BJ (cell line): ENCODE data around the gene RBM34. TPM values are rescaled to one million over a fixed set of nuclear protein-coding genes. Genes with fewer than 3 reads are reported as not detected.

Experiments
- CTCF ChIA-PET: fragments of 350-600 bp; formaldehyde crosslinking; extraction: SDS; loops from one replicate; lab custom pipeline; 2021; ENCODE audit warnings: antibody characterized with exemption, inconsistent platforms; lab: Yijun Ruan, JAX
- POLR2A ChIA-PET: fragments of 300-600 bp; sonication (Branson Sonifier 250); formaldehyde crosslinking; extraction: SDS; loops from one replicate; lab custom pipeline; 2021; ENCODE audit warnings: antibody characterized with exemption; lab: Charles Lee
- DNase-seq: peaks from one replicate; pipeline ENCODE4 v3.0.0-alpha.2; 2011; ENCODE audit warnings: low read depth
- H3K27me3 ChIP-seq: 2 replicates; pipeline ENCODE4 v1.6.0; 2011; ENCODE audit warnings: low read length; ENCODE audit not compliant: control insufficient read depth, insufficient read depth
- H3K36me3 ChIP-seq: 2 replicates; pipeline ENCODE4 v1.5.1; 2011; ENCODE audit warnings: low read length; ENCODE audit not compliant: control insufficient read depth, insufficient read depth
- H3K4me3 ChIP-seq: 2 replicates; pipeline ENCODE4 v1.5.1; 2011; ENCODE audit warnings: low read depth, mild to moderate bottlenecking, control low read depth, low read length
- CTCF ChIP-seq: IDR thresholded peaks from 2 replicates; pipeline ENCODE4 v1.5.1; 2011; ENCODE audit warnings: low read depth, mild to moderate bottlenecking, control low read depth, inconsistent platforms, low read length, moderate library complexity; ENCODE audit not compliant: insufficient read depth
- polyA plus RNA-seq: library from polyadenylated mRNA; depleted of rRNA; stranded (reverse); fragments of >200 nt; gene quantifications from 2 replicates; pipeline ENCODE4 v1.2.3, GENCODE V29; 2011

The RBM34 gene
- polyA plus RNA-seq, 1 experiment: 24.4 TPM

DNA sequence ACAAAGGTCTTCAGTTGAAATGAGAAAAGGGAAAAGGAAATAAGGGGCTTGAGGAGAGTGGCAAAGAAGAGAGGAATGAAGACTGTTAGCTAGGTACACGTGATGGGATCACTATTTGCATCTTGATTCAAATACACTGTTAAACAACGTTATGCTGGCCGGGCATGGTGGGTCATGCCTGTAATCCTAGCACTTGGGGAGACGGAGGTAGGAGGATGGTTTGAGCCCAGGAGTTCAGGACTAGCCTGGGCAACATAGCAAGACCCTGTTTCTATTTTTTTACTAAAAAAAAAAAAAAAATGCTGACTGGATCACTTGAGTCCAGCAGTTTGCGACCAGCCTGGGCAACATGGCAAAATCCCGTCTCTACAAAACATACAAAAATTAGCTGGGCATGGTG lies 2.4 kb downstream of the RBM34 start:
- no peak for DNase-seq
- CTCF ChIA-PET: interaction anchor here (1.0 kb wide), 1 partner anchor 258 kb away, joined by 3 read pairs; no protein-coding TSS in a partner anchor
- no peak overlapping the region for H3K4me3 ChIP-seq
- peaks cover 7% of the 10 kb centered on the region for H3K36me3 ChIP-seq
- POLR2A ChIA-PET: interaction anchor here (0.6 kb wide), 1 partner anchor 17 kb away, joined by 3 read pairs; no protein-coding TSS in a partner anchor
- TF ChIP-seq CTCF: no peak
- H3K27me3 ChIP-seq: no peaks in the 10 kb centered on the region

- Histone ChIP-seq H3K27me3 (no peaks in the 10 kb centered on the region), H3K4me3 (no peak overlapping the region), H3K36me3 (peaks cover 7% of the 10 kb centered on the region)
- ChIA-PET CTCF (interaction anchor here (0.6 kb wide), 1 partner anchor 314 kb away, joined by 3 read pairs; no protein-coding TSS in a partner anchor), POLR2A (no interaction called here)
- no peak for DNase-seq
- no peak for TF ChIP-seq CTCF
These were observed 3.9 kb downstream of the RBM34 start for GRCh38 chr1:235157150-235157549.

DNA sequence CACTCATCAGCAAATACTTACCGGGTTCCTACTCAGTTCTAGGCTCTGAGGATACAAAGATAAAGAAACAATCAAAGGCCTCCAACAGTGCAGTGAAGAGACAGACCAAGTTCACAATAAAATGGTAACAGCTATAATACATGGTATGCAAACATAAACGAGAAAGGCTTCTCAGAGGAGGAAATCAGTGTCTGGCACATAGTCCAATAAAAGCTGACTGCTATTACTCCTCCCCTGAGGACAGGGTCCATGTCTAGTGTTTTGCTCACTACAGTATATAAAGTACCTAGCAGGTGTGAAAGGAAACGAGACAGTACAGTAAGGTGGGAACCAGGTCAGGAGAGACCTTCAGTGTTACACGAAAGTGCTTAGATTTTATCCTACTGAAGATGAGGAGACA lies 4.3 kb downstream of the RBM34 start:
- CTCF ChIA-PET: interaction anchor here (1.0 to 1.1 kb wide), 2 partner anchors 14 to 20 kb away, joined by 3 to 5 read pairs; no protein-coding TSS in a partner anchor
- POLR2A ChIA-PET: no interaction called here
- H3K27me3 ChIP-seq: no peaks in the 10 kb centered on the region
- no peak for TF ChIP-seq CTCF
- DNase-seq: no peak
- H3K4me3 ChIP-seq: no peak overlapping the region
- peaks cover 7% of the 10 kb centered on the region for H3K36me3 ChIP-seq

- CTCF ChIA-PET: interaction anchor here (1.0 to 1.1 kb wide), 2 partner anchors 13 to 20 kb away, joined by 3 to 5 read pairs; no protein-coding TSS in a partner anchor
- POLR2A ChIA-PET: no interaction called here
- Histone ChIP-seq H3K27me3 (no peaks in the 10 kb centered on the region), H3K36me3 (peaks cover 7% of the 10 kb centered on the region), H3K4me3 (no peak overlapping the region)
- no peak for DNase-seq
- no peak for TF ChIP-seq CTCF
These were observed 4.8 kb downstream of the RBM34 start for GRCh38 chr1:235156265-235156664.

- no peak overlapping the region for H3K4me3 ChIP-seq
- TF ChIP-seq CTCF: no peak
- POLR2A ChIA-PET: no interaction called here
- CTCF ChIA-PET: interaction anchor here (0.6 kb wide), 2 partner anchors 13 to 79 kb away, joined by 3 read pairs; no protein-coding TSS in a partner anchor
- no peaks in the 10 kb centered on the region for H3K27me3 ChIP-seq
- H3K36me3 ChIP-seq: peaks cover 5% of the 10 kb centered on the region
- no peak for DNase-seq
These were observed 8.8 kb downstream of the RBM34 start for GRCh38 chr1:235152235-235152634.
